Smooth muscle cell (in vitro differentiated cells): ENCODE measurements around the gene ASB3. TPM values are rescaled to one million over a fixed set of nuclear protein-coding genes. Genes with fewer than 3 reads are reported as not detected.

ENCODE experiments used
- DNase-seq: peaks from one replicate; lab custom pipeline; 2025; ENCODE audit not compliant: unreplicated experiment; lab: John Stamatoyannopoulos, UW
- H2AFZ ChIP-seq: fragments of 200-600 bp; sonication (generic); 2 replicates; pipeline ENCODE4 v1.6.0; 2016; ENCODE audit warnings: antibody characterized with exemption, low read depth, mild to moderate bottlenecking
- H3F3A ChIP-seq: fragments of 200-600 bp; sonication (generic); 2 replicates; pipeline ENCODE4 v1.6.0; 2017; ENCODE audit warnings: antibody characterized with exemption, low read depth
- H3K27ac ChIP-seq: fragments of 200-600 bp; sonication (generic); 2 replicates; pipeline ENCODE4 v1.5.1; 2016; ENCODE audit warnings: low read depth, mild to moderate bottlenecking
- H3K27me3 ChIP-seq: fragments of 200-600 bp; sonication (generic); 2 replicates; pipeline ENCODE4 v1.6.1; 2016; ENCODE audit warnings: low read depth, mild to moderate bottlenecking
- H3K36me3 ChIP-seq: fragments of 200-600 bp; sonication (generic); 2 replicates; pipeline ENCODE4 v1.5.1; 2016; ENCODE audit warnings: low read depth
- H3K4me1 ChIP-seq: fragments of 200-600 bp; sonication (generic); 2 replicates; pipeline ENCODE4 v1.5.1; 2016; ENCODE audit warnings: low read depth
- H3K4me2 ChIP-seq: fragments of 200-600 bp; sonication (generic); 2 replicates; pipeline ENCODE4 v1.6.0; 2016; ENCODE audit warnings: mild to moderate bottlenecking
- H3K4me3 ChIP-seq: fragments of 200-600 bp; sonication (generic); 2 replicates; pipeline ENCODE4 v1.5.1; 2016; ENCODE audit warnings: mild to moderate bottlenecking
- H3K79me2 ChIP-seq: fragments of 200-600 bp; sonication (generic); 2 replicates; pipeline ENCODE4 v1.6.0; 2016; ENCODE audit warnings: low read depth, mild to moderate bottlenecking
- H3K9ac ChIP-seq: fragments of 200-600 bp; sonication (generic); 2 replicates; pipeline ENCODE4 v1.6.0; 2016; ENCODE audit warnings: low read depth
- H3K9me3 ChIP-seq: fragments of 200-600 bp; sonication (generic); replicated peaks from 2 replicates; pipeline ENCODE4 v1.5.1; 2016; ENCODE audit warnings: low read depth
- H4K20me1 ChIP-seq: fragments of 200-600 bp; sonication (generic); 2 replicates; pipeline ENCODE4 v1.6.0; 2016; ENCODE audit warnings: low read depth
- WGBS: methylation state at CpG from one replicate; pipeline ENCODE4 v1.1.7; 2016; ENCODE audit warnings: low lambda C conversion rate; 5-methylcytosine and 5-hydroxymethylcytosine counted together
- polyA plus RNA-seq: library from polyadenylated mRNA; unstranded; fragments of >200 nt; fragmentation: Nextera tagmentation; extraction: Ambion mirVana; gene quantifications from 2 replicates; pipeline ENCODE4 v1.2.1, GENCODE V29; 2016
- total RNA-seq: library from RNA; depleted of rRNA; stranded (reverse); fragments of >200 nt; gene quantifications from 2 replicates; pipeline ENCODE4 v1.2.3, GENCODE V29; 2014
- TF ChIP-seq, protein P1 (sequence below): fragments of 200-600 bp; sonication (generic); IDR thresholded peaks from 2 replicates; pipeline ENCODE4 v1.5.1; 2017; ENCODE audit warnings: borderline replicate concordance, mild to moderate bottlenecking, antibody characterized with exemption; ENCODE audit not compliant: insufficient read depth, poor library complexity, severe bottlenecking

Gene ASB3
- total and polyA plus RNA-seq, 2 experiments from 2014 or later = 19.0 to 24.9 TPM

DNA sequence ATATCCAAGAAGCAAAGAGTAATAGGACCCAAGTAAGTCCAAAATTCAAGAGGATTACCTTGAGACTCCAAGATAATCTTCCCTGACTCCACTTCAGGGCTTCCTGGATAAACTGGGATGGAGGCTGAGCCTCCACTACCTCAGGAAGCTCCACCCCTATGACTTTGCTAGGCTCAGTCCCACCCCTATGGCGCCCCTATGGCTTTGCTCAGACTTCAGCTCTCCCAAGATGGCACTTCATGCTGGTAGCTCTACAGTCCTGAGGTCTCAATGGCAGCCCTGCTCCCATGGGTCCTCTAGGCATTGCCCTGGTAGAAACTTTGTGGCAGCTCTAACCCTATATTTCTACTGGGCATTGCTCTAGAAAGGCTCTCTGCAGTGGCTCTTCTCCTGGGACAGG is 89.1 kb downstream of the ASB3 start:
- TF ChIP-seq, protein P1, sequence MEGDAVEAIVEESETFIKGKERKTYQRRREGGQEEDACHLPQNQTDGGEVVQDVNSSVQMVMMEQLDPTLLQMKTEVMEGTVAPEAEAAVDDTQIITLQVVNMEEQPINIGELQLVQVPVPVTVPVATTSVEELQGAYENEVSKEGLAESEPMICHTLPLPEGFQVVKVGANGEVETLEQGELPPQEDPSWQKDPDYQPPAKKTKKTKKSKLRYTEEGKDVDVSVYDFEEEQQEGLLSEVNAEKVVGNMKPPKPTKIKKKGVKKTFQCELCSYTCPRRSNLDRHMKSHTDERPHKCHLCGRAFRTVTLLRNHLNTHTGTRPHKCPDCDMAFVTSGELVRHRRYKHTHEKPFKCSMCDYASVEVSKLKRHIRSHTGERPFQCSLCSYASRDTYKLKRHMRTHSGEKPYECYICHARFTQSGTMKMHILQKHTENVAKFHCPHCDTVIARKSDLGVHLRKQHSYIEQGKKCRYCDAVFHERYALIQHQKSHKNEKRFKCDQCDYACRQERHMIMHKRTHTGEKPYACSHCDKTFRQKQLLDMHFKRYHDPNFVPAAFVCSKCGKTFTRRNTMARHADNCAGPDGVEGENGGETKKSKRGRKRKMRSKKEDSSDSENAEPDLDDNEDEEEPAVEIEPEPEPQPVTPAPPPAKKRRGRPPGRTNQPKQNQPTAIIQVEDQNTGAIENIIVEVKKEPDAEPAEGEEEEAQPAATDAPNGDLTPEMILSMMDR = no peak
- DNase-seq = no peak
- no peaks in the 10 kb centered on the region for H3K4me1 ChIP-seq

GRCh38 chr2:53697092-53697491 is 89.7 kb downstream of the ASB3 start:
- WGBS = 97% methylated on average over 4 of the region's 4 CpGs
- H3K27me3 ChIP-seq = no peaks in the 10 kb centered on the region
- TF ChIP-seq, protein P1 = no peak
- H3K4me1 ChIP-seq = no peaks in the 10 kb centered on the region
- no peak for DNase-seq
- H3K4me2 ChIP-seq = no peak overlapping the region
- peaks cover 10% of the 10 kb centered on the region for H3K36me3 ChIP-seq
- H3K9me3 ChIP-seq = no peaks in the 10 kb centered on the region
- H3K27ac ChIP-seq = no peak overlapping the region
- peaks cover 7% of the 10 kb centered on the region for H3K79me2 ChIP-seq
- H2AFZ ChIP-seq = no peak overlapping the region
- H3F3A ChIP-seq = no peaks in the 10 kb centered on the region
- H4K20me1 ChIP-seq = no peaks in the 10 kb centered on the region
- H3K9ac ChIP-seq = no peak overlapping the region
- H3K4me3 ChIP-seq = no peak overlapping the region

More for the DNA sequence above, 89.1 kb downstream of the ASB3 start:
- Histone ChIP-seq H3K27me3 (no peaks in the 10 kb centered on the region), H3K36me3 (peaks cover 10% of the 10 kb centered on the region), H3F3A (no peaks in the 10 kb centered on the region), H4K20me1 (no peaks in the 10 kb centered on the region), H3K4me3 (no peak overlapping the region), H3K27ac (no peak overlapping the region), H3K9me3 (no peaks in the 10 kb centered on the region), H3K79me2 (peaks cover 7% of the 10 kb centered on the region), H3K9ac (no peak overlapping the region), H3K4me2 (no peak overlapping the region), H2AFZ (no peak overlapping the region)
- 88% methylated on average over 1 of the region's 1 CpG for WGBS

DNA sequence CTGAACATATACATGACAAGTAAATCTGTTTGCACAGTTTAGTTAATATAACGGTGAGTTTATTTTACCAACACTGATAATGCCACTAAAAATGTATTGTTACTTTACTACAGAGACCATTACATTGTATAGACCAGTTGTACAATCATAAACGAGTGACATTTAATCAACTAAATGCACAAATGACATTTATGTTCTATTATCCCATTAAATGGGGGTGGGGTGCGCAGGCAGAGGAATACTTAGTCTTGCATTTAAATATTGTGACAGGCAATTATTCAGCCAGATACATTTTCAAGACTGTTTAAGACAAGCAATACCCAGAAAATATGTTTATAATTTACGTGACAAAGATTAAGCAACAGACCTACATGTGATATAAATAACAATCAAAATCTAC is 91.2 kb downstream of the ASB3 start:
- Histone ChIP-seq H4K20me1 (no peaks in the 10 kb centered on the region), H3K36me3 (peaks cover 10% of the 10 kb centered on the region), H3K27me3 (no peaks in the 10 kb centered on the region), H3K9me3 (no peaks in the 10 kb centered on the region), H3K4me1 (no peaks in the 10 kb centered on the region), H3K4me3 (no peak overlapping the region), H3K4me2 (no peak overlapping the region), H3K9ac (no peak overlapping the region), H3K27ac (no peak overlapping the region), H3F3A (no peaks in the 10 kb centered on the region), H3K79me2 (no peaks in the 10 kb centered on the region), H2AFZ (no peak overlapping the region)
- 98% methylated on average over 4 of the region's 4 CpGs for WGBS
- TF ChIP-seq, protein P1 = no peak
- no peak for DNase-seq

GRCh38 chr2:53694096-53694771 is 92.5 kb downstream of the ASB3 start:
- Histone ChIP-seq H3K27ac (no peak overlapping the region), H3K9me3 (no peaks in the 10 kb centered on the region), H3K9ac (no peak overlapping the region), H3K27me3 (no peaks in the 10 kb centered on the region), H3K79me2 (no peaks in the 10 kb centered on the region), H3F3A (no peaks in the 10 kb centered on the region), H3K4me1 (no peaks in the 10 kb centered on the region), H3K4me2 (no peak overlapping the region), H4K20me1 (no peaks in the 10 kb centered on the region), H2AFZ (no peak overlapping the region), H3K4me3 (no peak overlapping the region), H3K36me3 (peaks cover 5% of the 10 kb centered on the region)
- 94% methylated on average over 3 of the region's 3 CpGs for WGBS
- TF ChIP-seq, protein P1 = no peak
- no peak for DNase-seq
